ENCODE measurements around the gene ANKRD13B.

ANKRD13B gene

GRCh38 chr17:29653995-29654714 lies 61.2 kb downstream of the ANKRD13B start:
- no peak for DNase-seq

GRCh38 chr17:29655323-29655722 lies 62.4 kb downstream of the ANKRD13B start:
- no peak for DNase-seq

DNA sequence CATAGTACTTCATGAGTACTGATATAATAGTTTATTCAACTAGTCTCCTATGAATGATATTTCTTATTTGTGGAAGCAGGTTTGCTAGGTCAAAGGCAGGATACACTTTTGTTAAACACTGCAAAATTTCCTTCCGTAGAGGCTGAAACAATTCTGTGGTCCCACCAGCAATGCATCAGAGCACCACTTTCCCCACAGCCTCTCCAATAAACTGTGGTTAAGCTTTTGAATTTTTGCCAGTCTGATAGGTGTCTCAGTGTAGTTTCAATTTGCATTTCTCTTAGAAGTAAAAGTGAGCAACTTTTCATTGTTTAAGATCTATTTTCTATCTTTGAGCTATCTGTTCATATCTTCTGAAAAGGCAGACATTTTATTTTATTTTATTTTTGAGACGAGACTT lies 66.2 kb downstream of the ANKRD13B start:
- no peak for DNase-seq

DNA sequence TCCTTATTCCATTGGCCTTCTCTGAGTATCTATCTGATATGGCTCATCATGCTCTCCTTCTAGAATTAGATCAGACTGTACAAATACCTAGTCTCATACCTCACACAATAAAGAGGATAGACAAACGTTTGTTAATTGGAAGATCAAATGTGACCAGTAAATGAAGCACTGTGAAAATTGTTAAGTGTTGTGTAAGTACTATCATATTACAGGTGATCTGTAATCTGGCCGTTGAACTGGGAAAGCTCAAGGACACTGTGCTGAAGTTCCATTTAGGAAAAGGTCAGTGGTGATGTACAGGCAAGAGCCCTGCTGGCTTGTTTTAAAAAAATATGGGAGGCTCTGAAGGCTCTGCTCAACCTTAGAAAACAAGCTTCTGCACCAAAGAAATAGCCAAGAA lies 68.3 kb downstream of the ANKRD13B start:
- no peak for DNase-seq

- no peak for DNase-seq
These were observed 70.2 kb downstream of the ANKRD13B start for GRCh38 chr17:29663155-29663554.

Measured in DMS 273 treated with DMSO at 0.1 percent for 48 hours (cell line).